ENCODE results near the gene ZNF583. TPM values are rescaled to one million over a fixed set of nuclear protein-coding genes. Genes with fewer than 3 reads are reported as not detected.
A peak's percentile ranks its signal among the peaks of the same experiment; 100 is the strongest.

Gene ZNF583
- total and polyA plus RNA-seq, 9 of the 15 experiments (the other 6 are each of a cell fraction or from before 2014, with no cell fraction given), result 0.92 to 6.7 (median 3.0) TPM

- TF ChIP-seq ZNF592 (IDR thresholded peaks at IDR 0.05) (0 out of 2 replicates have a peak, but pooled peaks have one; percentile 50), BACH1 (tag; IDR thresholded peaks at IDR 0.05) (no peak), RERE (CRISPR knock-in tag; IDR thresholded peaks at IDR 0.05; ENCODE audit: borderline replicate concordance) (no peak), EGR1 (conservative IDR thresholded peaks at IDR 0.05) (no peak), CBX3 (IDR thresholded peaks at IDR 0.05; ENCODE audit: borderline replicate concordance in 1 of 2, low read length in 2 of 2) (no peak), SNIP1 (IDR thresholded peaks at IDR 0.05; ENCODE audit: low read depth) (no peak), TGIF2 (CRISPR knock-in tag; IDR thresholded peaks at IDR 0.05) (no peak), ZNF324 (CRISPR knock-in tag; IDR thresholded peaks at IDR 0.05) (no peak), RNF219 (CRISPR knock-in tag; IDR thresholded peaks at IDR 0.05) (no peak), FOXJ2 (tag; IDR thresholded peaks at IDR 0.05) (no peak)
These were observed at the start of gene ZNF583 (continued) for GRCh38 chr19:56403764-56404704.
